GM19240 (cell line): Measurements from ENCODE around the gene VGLL3.
"Not testable (repeated sequence)": the region's sequence is repeated elsewhere in the genome, so short reads cannot be mapped to it uniquely, and the experiment has no call there.

Source experiments
- DNase-seq: peaks from one replicate; pipeline ENCODE4 v3.0.0; 2011; ENCODE audit warnings: low spot score; ENCODE audit not compliant: insufficient read length

VGLL3 gene

GRCh38 chr3:86989611-86990010 lies 1.3 kb downstream of the VGLL3 start:
- no peak for DNase-seq

- no peak for DNase-seq
Measured at GRCh38 chr3:86989006-86989405, 1.9 kb downstream of the VGLL3 start.

DNA sequence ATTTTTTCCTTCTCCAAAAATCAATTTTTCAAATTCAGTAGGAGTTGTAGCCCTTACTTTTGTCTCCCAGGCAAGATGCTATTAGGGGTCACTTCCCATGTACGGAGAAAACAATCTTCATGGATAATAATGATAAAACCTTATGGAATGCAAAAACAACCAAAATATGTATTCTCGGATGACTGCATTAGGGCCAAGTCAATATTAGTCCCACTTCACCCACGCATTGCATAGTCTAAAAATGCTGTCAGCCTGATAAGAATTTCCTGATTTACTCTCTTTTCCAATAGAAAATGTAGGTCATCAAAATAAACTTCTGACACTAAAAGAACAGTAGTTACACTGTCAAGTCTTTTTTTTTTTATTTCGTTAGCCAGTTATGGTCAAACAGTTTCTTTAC lies 2.7 kb downstream of the VGLL3 start:
- DNase-seq, result no peak

- DNase-seq, result no peak
Measured at GRCh38 chr3:86987421-86987715, 3.6 kb downstream of the VGLL3 start.

DNA sequence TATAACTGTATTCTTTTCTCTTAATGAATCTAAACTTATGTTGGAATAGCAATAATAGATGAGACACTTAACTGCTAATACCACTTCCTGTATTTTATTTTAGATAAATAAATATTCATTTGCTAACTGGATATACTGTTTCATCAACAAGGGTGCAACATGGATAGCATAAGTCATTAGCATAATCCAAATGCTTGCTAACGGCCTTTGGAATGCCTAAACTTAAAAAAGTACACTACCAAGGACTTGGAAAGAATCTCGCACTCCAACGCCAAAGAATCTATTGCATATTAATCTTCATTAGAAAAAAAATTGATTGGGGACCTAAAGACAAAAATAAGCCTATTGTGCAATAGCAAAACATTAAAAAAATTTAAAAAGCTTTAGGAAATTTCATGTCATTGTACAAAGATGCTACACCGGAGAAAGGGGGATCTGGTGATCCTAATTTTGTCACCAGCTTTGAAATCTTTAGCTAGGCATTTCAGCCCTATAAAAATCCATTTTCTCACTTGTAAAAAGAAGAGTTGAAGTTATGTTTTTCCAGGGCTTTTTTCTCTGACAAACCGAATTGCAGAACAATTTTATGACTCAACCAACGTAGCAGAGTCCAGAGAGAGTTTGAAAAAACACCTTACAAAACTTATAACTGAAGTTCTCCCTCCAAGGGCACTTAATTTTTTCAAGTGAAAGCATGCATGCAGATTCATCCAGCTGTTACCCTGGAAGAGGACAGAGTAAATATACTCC lies 4.1 kb downstream of the VGLL3 start:
- DNase-seq, result no peak

GRCh38 chr3:86985181-86985826 lies 5.6 kb downstream of the VGLL3 start:
- no peak for DNase-seq

DNA sequence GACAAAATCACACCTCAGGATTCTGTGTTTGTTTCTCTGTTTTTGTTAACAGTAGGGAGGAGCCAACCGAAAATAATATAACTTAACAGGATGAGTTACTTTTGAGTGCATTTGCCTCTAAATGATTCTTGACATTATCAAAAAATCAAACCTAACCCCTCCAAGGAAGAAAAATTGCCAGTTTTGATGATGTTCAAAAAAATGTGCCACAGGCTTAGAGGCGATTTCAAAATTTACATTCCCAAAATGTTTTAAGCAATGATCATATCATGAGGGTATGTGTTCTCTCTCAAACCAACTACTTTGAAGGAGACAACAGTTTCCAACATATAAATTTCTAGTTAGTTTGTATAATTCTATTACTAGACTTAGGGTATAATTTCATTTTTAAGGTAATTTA lies 6.7 kb downstream of the VGLL3 start:
- no peak for DNase-seq

DNA sequence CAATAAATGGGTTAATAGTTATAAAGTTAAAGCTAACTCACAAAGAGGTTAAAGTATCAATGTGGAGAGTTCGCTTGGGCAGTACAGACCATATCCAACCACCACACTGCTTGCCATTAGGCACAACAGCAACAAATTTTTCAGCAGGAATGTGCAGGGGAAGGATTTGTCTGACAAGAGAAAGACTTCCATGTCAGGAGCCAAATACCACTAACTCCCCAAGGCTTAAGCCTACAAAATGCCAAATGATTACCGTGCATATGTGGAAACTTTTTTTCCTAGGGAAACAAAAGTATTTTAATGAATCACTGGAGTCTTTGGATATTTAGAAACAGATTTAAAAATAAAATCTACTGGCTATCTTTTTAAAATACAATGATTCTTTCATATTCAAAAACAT lies 8.1 kb downstream of the VGLL3 start:
- no peak for DNase-seq

GRCh38 chr3:86978111-86978551 lies 12.8 kb downstream of the VGLL3 start:
- no peak for DNase-seq

DNA sequence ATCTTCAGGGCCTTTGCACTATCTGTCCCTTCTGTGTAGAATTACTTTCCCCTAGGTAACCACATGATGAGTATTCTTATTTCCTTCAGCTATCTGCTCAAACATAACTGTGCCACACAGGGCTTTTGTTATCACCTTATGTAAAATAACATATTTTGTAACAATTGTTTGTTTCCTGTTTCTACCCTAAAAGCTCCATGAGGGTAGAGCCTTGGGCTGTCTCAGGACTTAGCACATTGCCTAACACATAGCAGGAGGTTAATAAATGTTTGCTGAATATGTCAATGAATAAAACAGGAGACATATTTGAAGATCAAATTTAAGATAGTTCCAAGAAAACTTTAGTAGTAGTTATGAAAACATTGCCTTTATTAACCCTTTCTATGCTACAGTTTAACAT lies 14.7 kb downstream of the VGLL3 start:
- DNase-seq, result no peak

- not testable (repeated sequence) for DNase-seq
Measured at GRCh38 chr3:86974177-86974576, 16.8 kb downstream of the VGLL3 start.

DNA sequence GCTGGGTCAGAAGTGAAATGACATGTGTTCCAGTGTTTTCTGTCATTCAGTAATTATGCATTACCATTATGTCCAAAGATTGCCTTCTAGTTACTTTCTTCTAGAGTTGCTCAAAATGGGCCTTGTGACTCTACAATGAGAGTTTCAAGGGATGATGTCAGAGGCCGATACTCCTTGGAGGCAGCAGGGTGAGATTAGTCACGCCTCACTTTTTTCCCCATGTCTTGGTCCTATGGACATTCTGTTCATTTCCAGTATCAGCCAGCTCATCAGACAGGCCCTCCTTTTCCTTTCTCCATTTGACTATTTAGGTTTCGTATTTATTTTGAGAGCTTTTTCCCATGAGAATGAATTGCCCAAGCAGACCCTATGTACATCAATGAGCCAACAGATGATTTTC lies 17.5 kb downstream of the VGLL3 start:
- DNase-seq, result no peak

DNA sequence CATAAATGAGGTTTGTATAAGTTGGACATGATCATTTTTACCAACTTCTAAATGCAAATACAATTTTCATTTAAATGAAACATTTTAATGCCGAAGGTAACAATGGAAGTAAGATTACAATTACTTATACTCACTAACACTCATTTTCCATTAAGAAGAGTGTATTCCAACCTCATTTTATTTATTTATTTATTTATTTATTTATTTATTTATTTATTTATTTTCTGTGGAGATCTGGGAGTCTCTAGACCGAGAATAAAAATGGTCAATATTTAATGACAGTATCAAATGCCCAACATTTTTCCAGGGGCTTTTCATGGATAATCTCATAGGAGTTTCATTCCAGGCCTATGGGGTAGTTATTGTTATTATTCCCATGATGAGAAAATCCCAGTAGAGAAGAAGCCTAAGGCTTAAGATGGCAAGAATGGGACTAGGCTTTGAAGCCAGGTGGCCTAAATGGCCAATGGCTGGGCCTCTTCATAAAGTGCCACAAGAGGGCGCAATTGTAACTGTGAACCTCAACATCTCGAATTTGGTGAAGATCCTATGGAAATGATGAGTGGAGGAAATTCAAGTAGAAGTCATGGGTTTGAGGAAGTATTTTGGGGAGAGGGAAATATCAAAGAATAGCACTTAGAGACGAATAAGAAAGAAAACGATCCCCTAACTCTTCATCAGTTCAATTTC lies 21.3 kb downstream of the VGLL3 start:
- DNase-seq, result peak; percentile 6

- no peak for DNase-seq
Measured at GRCh38 chr3:86968244-86968932, 22.6 kb downstream of the VGLL3 start.

GRCh38 chr3:86967062-86967461 lies 23.9 kb downstream of the VGLL3 start:
- DNase-seq, result no peak

- no peak for DNase-seq
Measured at GRCh38 chr3:86965166-86965565, 25.8 kb downstream of the VGLL3 start.

- DNase-seq, result no peak
Measured at GRCh38 chr3:86963611-86964010, 27.3 kb downstream of the VGLL3 start.

- DNase-seq, result no peak
Measured at GRCh38 chr3:86961297-86961696, 29.7 kb downstream of the VGLL3 start.

DNA sequence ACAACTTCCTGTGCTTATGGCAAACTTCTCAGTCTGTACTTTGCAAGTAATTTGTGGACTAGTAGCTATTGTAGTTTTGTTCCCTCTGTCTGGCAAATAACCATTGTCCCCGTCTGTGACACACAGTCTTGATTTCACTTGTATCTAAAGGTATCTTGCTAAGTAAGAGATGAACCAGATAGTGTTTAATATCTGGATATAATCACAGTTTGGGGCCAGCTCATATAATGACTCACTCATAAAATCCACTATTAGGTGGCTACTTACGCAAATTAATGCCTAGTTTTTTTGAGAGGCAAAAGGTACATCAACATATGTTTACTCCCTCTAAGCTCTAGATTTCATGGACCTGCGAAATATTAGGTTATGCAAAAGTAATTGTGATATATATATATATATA lies 30.4 kb downstream of the VGLL3 start:
- DNase-seq, result no peak

DNA sequence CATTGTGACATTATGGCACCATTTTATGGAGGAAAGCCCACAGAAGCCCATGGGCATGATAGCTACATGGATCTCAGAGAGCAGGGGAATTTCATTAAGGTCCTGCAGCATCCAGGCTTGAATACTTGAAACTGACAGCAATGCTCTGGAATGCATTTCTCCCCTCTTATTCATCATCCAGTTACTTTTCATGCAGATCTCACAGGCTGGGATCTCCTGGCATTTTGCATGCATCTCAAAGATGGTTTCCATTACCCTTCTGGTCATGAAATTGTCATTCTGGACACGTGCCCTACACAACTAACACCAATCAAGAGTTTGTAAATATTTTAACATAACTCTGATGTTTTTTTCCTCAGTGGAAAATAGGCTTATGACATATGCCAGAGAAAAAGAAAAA lies 32.4 kb downstream of the VGLL3 start:
- no peak for DNase-seq

DNA sequence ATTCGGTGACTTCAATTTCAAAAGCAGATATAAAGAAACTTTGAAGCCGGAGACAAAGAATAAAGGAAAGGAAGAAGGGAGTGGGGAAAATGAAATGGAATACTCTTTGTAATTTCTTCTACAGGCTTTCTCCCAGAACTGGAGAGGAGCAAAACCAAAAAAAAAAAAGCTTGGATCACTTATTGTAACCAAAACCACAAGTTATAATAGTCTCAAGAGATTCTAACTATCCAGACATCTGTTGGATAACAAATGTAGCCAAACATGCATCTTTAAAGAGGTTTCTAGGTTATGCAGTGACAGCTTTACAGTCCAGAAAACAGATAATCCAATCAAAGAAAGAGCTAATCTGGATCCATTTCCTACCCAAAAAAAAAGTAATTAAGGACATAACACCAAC lies 36.2 kb downstream of the VGLL3 start:
- DNase-seq, result no peak

GRCh38 chr3:86954226-86954625 lies 36.7 kb downstream of the VGLL3 start:
- DNase-seq, result no peak
